ENCODE results near the gene RASGRF2. TPM values are rescaled to one million over a fixed set of nuclear protein-coding genes. Genes with fewer than 3 reads are reported as not detected.

Gene RASGRF2
- total RNA-seq, 1 experiment from 2014 or later = not detected

- POLR2A ChIA-PET = no interaction called here
- intact Hi-C loops (cut with micrococcal nuclease) = loop anchor here (10.0 kb wide), 1 partner anchor 48 kb away; no protein-coding TSS in a partner anchor
- no peaks in the 10 kb centered on the region for H3K27me3 Mint-ChIP-seq (ENCODE audit: insufficient read depth, unreplicated experiment)
- H3K36me3 Mint-ChIP-seq (ENCODE audit: insufficient read depth, unreplicated experiment) = peaks cover 6% of the 10 kb centered on the region
- no peaks in the 10 kb centered on the region for H3K9me3 Mint-ChIP-seq (ENCODE audit: unreplicated experiment)
- DNase-seq (ENCODE audit: unreplicated experiment) = no peak
- H3K4me3 Mint-ChIP-seq (ENCODE audit: unreplicated experiment) = no peak overlapping the region
- H3K27ac Mint-ChIP-seq (ENCODE audit: low read depth, unreplicated experiment) = no peak overlapping the region
- no peak for TF ChIP-seq CTCF (IDR thresholded peaks at IDR 0.05; ENCODE audit: unreplicated experiment)
- CTCF ChIA-PET = interaction anchor here (1.2 to 2.0 kb wide), 2 partner anchors 51 to 53 kb away, joined by 3 to 9 read pairs; no protein-coding TSS in a partner anchor
- BruUV-seq (replicated peaks) = no TSS peak
- peaks cover 15% of the 10 kb centered on the region for H3K4me1 Mint-ChIP-seq (ENCODE audit: insufficient read depth, unreplicated experiment)
Observed at GRCh38 chr5:81246697-81247096, 286.5 kb downstream of the RASGRF2 start.

- POLR2A ChIA-PET = no interaction called here
- peaks cover 15% of the 10 kb centered on the region for H3K4me1 Mint-ChIP-seq (ENCODE audit: insufficient read depth, unreplicated experiment)
- intact Hi-C loops (cut with micrococcal nuclease) = loop anchor here (10.0 kb wide), 1 partner anchor 47 kb away; no protein-coding TSS in a partner anchor
- no peak overlapping the region for H3K4me3 Mint-ChIP-seq (ENCODE audit: unreplicated experiment)
- no peaks in the 10 kb centered on the region for H3K27me3 Mint-ChIP-seq (ENCODE audit: insufficient read depth, unreplicated experiment)
- H3K9me3 Mint-ChIP-seq (ENCODE audit: unreplicated experiment) = no peaks in the 10 kb centered on the region
- BruUV-seq (replicated peaks) = no TSS peak
- peaks cover 6% of the 10 kb centered on the region for H3K36me3 Mint-ChIP-seq (ENCODE audit: insufficient read depth, unreplicated experiment)
- H3K27ac Mint-ChIP-seq (ENCODE audit: low read depth, unreplicated experiment) = no peak overlapping the region
- TF ChIP-seq CTCF (IDR thresholded peaks at IDR 0.05; ENCODE audit: unreplicated experiment) = no peak
- no peak for DNase-seq (ENCODE audit: unreplicated experiment)
- CTCF ChIA-PET = no interaction called here
Observed at GRCh38 chr5:81247441-81247972, 287.3 kb downstream of the RASGRF2 start.

- ChIA-PET POLR2A (interaction anchor here (0.8 kb wide), 1 partner anchor 17 kb away, joined by 4 read pairs; no protein-coding TSS in a partner anchor), CTCF (interaction anchor here (1.6 kb wide), 1 partner anchor 50 kb away, joined by 9 read pairs; no protein-coding TSS in a partner anchor)
- Mint-ChIP-seq H3K27me3 (ENCODE audit: insufficient read depth, unreplicated experiment) (no peaks in the 10 kb centered on the region), H3K27ac (ENCODE audit: low read depth, unreplicated experiment) (no peak overlapping the region), H3K4me3 (ENCODE audit: unreplicated experiment) (no peak overlapping the region), H3K9me3 (ENCODE audit: unreplicated experiment) (no peaks in the 10 kb centered on the region), H3K4me1 (ENCODE audit: insufficient read depth, unreplicated experiment) (peaks cover 22% of the 10 kb centered on the region), H3K36me3 (ENCODE audit: insufficient read depth, unreplicated experiment) (peaks cover 7% of the 10 kb centered on the region)
- intact Hi-C loops (cut with micrococcal nuclease) = loop anchor here (10.0 kb wide), 1 partner anchor 46 kb away; no protein-coding TSS in a partner anchor
- no peak for DNase-seq (ENCODE audit: unreplicated experiment)
- no TSS peak for BruUV-seq (replicated peaks)
- TF ChIP-seq CTCF (IDR thresholded peaks at IDR 0.05; ENCODE audit: unreplicated experiment) = no peak
Observed at GRCh38 chr5:81249240-81249639, 289.1 kb downstream of the RASGRF2 start.

GRCh38 chr5:81250004-81250403, 289.8 kb downstream of the RASGRF2 start:
- no peak for DNase-seq (ENCODE audit: unreplicated experiment)
- Mint-ChIP-seq H3K27me3 (ENCODE audit: insufficient read depth, unreplicated experiment) (no peaks in the 10 kb centered on the region), H3K4me3 (ENCODE audit: unreplicated experiment) (no peak overlapping the region), H3K36me3 (ENCODE audit: insufficient read depth, unreplicated experiment) (peaks cover 7% of the 10 kb centered on the region), H3K9me3 (ENCODE audit: unreplicated experiment) (no peaks in the 10 kb centered on the region), H3K4me1 (ENCODE audit: insufficient read depth, unreplicated experiment) (peaks cover 24% of the 10 kb centered on the region), H3K27ac (ENCODE audit: low read depth, unreplicated experiment) (no peak overlapping the region)
- intact Hi-C loops (cut with micrococcal nuclease) = no loop called here
- ChIA-PET CTCF (interaction anchor here (1.6 kb wide), 1 partner anchor 49 kb away, joined by 9 read pairs; no protein-coding TSS in a partner anchor), POLR2A (interaction anchor here (1.2 kb wide), 1 partner anchor 48 kb away, joined by 5 read pairs; no protein-coding TSS in a partner anchor)
- BruUV-seq (replicated peaks) = no TSS peak
- no peak for TF ChIP-seq CTCF (IDR thresholded peaks at IDR 0.05; ENCODE audit: unreplicated experiment)
